SK-N-SH treated with all-trans-retinoic acid at 6 μM for 48 hours (cell line): ENCODE data around the gene SHB.

ENCODE experiments used
- ARNTL ChIP-seq: fragments of 450-650 bp; formaldehyde crosslinking; IDR thresholded peaks from 2 replicates; pipeline ENCODE4 v1.5.0; 2020; ENCODE audit warnings: low read depth, mild to moderate bottlenecking, moderate library complexity, borderline replicate concordance
- ISL1 ChIP-seq: fragments of 250-450 bp; sonication (Bioruptor Pico); IDR thresholded peaks from 2 replicates; pipeline ENCODE4 v2.1.2; 2022; ENCODE audit warnings: mild to moderate bottlenecking, moderate library complexity
- PATZ1 ChIP-seq: fragments of 250-450 bp; sonication (Bioruptor Pico); IDR thresholded peaks from 2 replicates; pipeline ENCODE4 v1.8.0; 2020; ENCODE audit warnings: mild to moderate bottlenecking, moderate library complexity, borderline replicate concordance
- POU6F1 ChIP-seq: fragments of 250-450 bp; sonication (Bioruptor Pico); IDR thresholded peaks from 2 replicates; pipeline ENCODE4 v1.8.0; 2021; ENCODE audit warnings: low read depth, mild to moderate bottlenecking, moderate library complexity, borderline replicate concordance
- PPARA ChIP-seq: fragments of 250-450 bp; sonication (Bioruptor Pico); IDR thresholded peaks from 2 replicates; pipeline ENCODE4 v1.5.0; 2020; ENCODE audit warnings: mild to moderate bottlenecking, borderline replicate concordance
- RARB ChIP-seq: fragments of 250-450 bp; sonication (Bioruptor Pico); IDR thresholded peaks from 2 replicates; pipeline ENCODE4 v1.8.0; 2021; ENCODE audit warnings: mild to moderate bottlenecking, moderate library complexity

- TF ChIP-seq ARNTL (CRISPR knock-in tag), result no peak
- no peak for TF ChIP-seq POU6F1
- no peak for TF ChIP-seq PATZ1
- TF ChIP-seq ISL1, result no peak
- TF ChIP-seq PPARA (CRISPR knock-in tag), result no peak
- no peak for TF ChIP-seq RARB (CRISPR knock-in tag)
These were observed 5.5 kb upstream of the SHB start for GRCh38 chr9:38074441-38074961.
